NCI-H748 treated with DMSO at 0.1 percent for 48 hours (cell line): ENCODE measurements around the gene RSPO3.
"Not testable (repeated sequence)": the region's sequence is repeated elsewhere in the genome, so short reads cannot be mapped to it uniquely, and the experiment has no call there.

Experiments
- DNase-seq: peaks from one replicate; lab custom pipeline; 2025; lab: John Stamatoyannopoulos, UW

The RSPO3 gene, protein sequence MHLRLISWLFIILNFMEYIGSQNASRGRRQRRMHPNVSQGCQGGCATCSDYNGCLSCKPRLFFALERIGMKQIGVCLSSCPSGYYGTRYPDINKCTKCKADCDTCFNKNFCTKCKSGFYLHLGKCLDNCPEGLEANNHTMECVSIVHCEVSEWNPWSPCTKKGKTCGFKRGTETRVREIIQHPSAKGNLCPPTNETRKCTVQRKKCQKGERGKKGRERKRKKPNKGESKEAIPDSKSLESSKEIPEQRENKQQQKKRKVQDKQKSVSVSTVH

DNA sequence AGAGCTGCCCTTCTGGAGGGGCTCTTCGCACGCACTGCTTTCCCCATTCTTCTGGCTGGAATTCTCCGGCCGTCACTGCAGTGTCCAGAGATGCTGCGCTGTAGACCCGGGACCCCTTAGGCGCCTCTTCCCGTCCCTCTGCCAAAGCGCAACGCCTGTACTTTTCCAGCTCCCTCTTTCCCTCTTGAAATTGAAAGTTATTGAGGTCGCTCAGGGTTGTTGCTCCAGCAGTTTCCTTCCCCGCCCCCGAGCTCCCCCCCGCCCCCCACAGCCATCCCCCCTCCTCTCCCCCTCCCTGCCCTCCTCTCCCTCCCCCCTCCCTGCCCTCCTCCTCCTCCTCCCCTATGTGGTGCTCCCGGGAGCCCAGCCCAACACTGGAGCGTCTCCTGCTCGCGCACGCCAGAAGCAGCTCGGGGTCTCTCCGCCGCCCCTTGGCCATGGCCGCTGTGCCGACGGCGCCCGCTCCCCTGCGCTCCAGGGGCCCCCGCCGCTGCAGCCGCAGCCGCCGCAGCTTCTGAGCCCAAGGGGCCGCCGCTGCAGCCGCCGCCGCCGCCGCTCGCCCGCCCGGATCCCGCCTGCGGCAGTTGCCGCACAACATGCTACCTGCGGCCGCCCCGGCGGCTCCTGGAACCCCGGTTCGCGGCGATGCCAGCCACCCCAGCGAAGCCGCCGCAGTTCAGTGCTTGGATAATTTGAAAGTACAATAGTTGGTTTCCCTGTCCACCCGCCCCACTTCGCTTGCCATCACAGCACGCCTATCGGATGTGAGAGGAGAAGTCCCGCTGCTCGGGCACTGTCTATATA is at the start of gene RSPO3:
RSPO3 (plus strand) TSS at position 374 of the 804 bp plus-strand sequence. CDS start 522 bp downstream, outside the sequence.
- peak; percentile 38 for DNase-seq

DNA sequence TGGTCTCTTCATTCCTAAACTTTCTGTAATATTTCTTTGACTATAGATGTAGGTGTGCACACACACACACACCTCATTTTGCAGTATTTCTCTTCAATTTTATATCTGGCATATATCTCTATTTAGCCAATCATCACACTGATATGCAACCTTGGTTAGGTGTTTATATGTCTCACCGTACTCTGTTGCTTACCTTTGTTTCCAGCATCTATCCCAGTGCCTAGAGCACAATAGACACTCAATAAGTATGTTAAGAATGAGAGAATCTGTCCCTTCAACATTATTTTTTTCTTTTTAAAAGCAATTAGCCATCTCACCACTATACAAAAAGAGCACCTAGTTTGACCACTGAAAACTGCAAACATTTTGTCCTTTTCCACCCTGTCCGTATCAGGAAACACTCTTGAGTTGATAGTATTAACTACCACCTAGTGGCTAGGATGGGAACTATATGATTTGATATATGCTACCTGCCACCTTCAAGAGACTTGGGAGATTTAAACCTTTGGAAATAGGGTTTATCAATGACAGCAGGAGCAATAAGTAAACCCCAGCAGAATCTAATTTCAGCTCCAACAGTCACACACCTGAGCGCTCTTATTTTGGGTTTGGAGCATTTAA is 48.7 kb upstream of the RSPO3 start:
- peak; percentile 3 for DNase-seq

DNA sequence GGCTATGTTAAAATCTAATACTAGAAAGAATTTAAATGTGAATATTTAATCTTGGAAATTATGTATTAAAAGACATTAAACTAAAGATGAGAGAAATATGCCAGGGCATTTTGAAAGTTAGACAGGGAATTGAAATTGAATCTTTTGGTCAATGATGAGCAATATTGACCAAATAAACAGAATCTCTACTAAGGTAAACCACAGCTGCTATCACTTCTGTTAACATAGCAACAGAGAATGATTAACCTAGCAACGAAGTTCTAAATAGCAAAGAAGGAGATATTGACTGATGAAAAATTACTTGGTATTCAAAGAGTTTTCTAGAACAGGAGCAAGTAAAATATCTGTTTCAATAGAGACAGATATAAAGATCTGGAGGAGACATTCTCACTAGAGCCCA is 45.2 kb upstream of the RSPO3 start:
- no peak for DNase-seq

DNA sequence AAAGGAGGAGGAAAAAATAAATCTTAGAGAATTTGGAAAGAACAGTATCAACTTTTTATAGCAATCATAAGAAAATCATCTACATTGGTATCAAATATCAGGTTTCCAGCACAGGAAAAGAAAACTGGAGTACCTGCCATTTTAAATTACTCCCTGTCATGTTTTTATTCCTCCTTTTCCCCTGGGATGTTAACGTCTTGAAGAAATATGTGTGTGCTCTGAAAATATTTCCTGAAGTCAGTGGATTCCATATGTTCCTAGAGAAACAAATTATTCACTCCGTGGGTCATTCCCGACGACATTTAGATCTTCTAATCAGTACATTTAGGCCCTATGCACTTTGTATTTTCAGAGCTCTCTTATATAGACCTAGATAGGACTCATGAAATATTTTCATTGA is 42.0 kb upstream of the RSPO3 start:
- no peak for DNase-seq

DNA sequence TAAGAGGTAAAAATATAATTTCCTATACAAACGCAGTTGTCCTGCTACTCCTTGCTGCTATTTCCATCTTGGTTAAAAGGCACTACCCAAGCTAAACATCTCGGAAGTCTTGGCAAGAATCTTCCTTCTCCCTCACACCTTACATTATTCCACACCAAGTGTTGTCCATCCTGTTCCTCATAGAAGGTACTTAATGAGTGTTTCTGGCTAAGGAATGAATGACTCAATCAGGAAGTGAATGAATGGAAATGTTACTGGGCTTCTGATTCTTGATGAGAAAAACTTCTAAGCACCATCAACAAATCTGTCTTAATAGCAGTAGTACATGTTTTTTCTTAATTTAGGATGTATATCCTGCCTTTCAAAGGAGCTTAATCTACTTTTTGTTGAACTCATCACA is 40.6 kb upstream of the RSPO3 start:
- DNase-seq, result no peak

DNA sequence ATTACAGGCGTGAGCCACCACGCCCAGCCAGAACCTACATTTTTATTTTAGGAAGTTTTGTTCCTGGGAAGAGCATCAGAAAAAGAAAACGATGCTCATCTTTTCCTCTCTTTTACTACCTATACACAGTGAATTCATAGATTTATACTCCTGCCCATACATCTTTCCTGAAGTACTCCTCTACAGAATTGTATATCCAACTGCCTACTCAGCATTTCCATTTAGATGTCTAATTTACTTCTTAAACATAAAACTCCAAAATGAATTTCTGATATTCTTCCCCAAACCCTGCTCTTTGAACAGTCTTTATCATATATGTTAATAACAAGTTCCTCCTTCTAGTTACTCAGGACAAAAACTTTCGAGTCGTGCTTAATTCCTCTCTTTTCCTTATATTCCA is 39.8 kb upstream of the RSPO3 start:
- DNase-seq, result no peak

DNA sequence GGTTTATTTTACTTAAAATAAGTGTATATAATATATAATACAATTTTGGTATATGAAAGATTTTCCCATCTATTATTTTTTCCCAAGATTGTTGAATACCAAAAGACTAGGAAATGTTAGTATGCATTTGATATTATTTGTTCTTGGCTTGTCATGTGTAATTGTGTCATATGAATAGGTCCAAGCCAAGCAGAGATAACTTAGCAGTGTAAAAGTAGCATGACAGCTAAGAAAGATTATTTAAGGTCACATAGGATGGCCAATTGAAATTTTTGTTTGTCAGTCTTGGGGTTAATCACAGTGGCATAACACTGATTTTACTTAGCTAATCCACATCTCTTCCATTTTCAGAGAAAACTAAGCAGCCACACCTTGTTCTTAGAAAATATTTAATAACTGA is 38.8 kb upstream of the RSPO3 start:
- no peak for DNase-seq

DNA sequence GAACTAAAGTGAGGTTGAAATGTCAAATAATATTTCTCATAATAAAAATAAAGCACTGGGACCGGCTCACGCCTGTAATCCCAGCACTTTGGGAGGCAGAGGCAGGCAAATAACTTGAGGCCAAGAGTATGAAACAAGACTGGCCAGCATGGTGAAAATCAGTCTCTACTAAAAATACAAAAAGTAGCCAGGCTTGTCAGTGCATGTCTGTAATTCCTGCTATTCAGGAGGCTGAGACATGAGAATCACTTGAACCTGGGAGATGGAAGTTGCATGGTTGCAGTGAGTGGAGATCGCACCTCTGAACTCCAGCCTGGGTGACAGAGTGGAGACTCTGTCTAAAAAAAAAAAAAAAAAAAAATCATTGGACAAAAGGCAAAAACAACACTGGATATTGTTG is 38.4 kb upstream of the RSPO3 start:
- DNase-seq, result no peak

DNA sequence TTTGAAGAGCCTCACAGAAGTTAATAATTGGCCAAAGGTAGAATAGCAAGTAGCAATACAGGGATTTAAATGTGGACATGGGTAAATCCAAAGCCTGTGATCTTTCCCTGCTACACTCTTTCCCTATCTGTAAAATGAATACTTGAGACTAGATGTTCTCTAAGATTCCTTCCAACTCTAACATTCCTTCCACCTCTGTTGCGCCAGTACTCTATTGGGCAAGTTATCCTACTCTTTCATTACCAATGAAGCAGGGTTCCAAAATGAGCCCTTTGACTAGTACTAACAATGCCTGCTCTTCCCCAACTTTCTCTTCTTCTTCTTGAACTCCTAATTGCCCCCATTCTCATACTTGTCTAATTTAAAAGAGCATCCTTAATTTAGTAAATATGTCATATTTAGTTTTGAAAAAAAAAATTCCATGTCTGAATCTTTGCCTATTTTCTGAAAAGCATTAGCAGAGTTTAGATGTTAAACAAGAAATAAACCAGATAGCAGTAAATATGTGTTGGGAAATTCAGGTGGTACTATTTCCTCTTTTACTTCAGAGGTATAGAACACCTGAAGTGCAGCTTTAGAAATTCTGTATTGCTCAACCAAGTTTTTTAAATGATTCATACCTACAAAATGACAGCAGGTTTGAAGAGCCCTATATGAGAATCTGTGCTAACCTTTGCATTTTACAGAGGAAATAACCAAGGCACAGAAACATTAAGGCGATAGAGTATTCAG is 35.1 kb upstream of the RSPO3 start:
- no peak for DNase-seq

DNA sequence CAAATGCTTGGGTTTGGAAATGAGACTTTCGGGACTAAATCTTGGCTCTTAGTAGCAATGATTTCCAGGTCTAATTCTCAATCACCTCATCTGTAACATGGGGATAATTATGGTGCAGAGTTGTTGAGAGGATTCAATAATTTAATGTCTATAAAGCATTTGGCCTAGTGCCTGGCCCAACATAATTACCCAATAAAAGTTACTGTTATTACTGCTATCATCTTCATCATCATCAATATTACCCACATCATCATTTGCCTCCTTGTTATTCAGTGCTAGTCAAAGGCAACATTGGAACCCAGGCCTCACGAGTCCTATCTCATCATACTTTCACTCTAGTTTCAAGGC is 34.5 kb upstream of the RSPO3 start:
- DNase-seq, result no peak

DNA sequence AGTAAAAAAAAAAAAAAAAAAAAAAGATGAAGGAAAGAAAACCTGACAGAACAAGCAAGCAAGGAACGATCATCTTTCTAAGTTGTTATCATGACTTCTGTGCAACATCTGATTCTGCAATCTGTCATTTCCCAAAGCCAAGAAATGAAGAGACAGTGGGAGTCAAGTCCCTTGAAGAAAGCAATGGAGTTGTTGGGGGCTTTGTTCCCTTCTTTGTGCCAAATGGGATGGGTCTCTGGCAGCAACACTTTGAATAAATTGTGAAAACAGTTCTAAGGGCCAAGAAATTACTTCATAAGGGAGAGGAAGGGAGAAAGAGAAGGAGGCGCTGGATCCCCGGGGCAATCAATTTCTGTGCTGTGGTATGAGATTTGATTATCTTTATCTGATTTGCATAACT is 33.3 kb upstream of the RSPO3 start:
- no peak for DNase-seq

DNA sequence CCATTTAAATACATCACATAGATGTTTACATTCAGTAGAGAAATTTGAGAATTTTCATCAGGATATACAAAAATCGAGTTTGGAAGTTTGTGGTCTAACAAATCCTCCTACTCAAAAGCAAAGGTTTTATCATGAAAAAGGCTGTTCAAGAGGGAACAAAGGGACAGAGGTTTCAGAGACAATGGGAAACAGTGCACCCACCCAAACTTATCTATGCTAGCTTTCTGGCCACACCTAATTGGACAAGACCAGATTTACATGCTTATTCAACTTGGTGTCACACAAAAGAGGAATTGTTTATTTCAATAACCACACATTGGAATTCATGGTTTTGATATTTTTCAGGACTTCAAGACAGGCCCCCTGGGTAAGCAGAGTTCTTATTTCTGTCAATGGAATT is 28.4 kb upstream of the RSPO3 start:
- no peak for DNase-seq

DNA sequence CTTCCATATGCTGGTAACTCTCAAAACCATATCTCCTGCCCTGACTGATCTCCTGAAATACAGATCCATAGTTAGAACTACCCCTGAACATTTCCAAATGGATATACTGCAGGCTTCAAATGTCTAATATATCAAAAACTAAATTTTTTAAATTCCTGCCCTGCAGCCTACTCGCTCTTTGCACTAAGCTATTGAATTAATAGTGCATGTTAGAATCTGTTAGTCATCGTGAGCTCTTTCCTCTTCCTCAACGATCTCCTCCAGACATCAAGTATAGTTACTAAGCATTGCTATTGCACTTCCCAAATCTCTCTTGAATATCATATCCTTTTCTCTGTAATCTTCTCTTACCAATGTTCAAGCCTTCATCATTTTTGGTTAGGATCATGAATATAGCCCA is 26.0 kb upstream of the RSPO3 start:
- no peak for DNase-seq

DNA sequence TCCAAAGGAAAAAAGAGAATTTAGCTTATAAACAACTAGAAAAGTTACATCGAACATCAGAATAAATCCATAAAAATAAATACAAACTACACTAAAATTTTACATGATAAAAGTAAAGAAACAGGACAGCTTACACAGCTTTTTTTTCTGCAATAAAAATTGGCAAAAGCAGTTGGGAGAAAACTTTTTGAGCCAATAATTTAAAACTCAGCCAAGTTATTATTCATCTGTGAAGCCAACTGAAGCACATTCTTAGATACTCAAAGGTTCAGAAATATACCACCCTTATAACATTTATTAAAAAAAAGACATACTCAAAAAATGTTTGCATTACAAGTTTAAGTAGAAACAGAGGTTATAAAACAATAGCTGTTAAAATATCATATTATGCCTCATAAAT is 23.7 kb upstream of the RSPO3 start:
- DNase-seq, result no peak

DNA sequence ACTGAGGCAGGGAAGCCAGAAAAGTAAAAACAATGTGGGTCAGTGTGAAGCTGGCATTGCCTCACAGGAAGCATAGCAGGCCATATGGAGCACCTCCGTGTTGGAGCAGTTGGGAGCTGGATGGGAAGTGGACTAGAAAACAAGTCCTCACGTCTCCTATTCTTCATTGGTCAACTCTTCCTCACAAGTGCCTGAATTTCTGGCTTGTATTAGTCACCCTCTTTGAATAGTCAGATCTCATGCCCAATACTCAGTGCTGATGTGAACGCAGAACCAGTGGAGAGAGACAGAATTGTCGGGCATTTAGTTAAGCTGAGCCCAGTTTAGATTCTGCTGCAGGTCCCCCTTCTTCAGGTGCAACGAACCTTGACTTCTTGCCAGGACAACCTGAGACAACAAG is 22.3 kb upstream of the RSPO3 start:
- no peak for DNase-seq

DNA sequence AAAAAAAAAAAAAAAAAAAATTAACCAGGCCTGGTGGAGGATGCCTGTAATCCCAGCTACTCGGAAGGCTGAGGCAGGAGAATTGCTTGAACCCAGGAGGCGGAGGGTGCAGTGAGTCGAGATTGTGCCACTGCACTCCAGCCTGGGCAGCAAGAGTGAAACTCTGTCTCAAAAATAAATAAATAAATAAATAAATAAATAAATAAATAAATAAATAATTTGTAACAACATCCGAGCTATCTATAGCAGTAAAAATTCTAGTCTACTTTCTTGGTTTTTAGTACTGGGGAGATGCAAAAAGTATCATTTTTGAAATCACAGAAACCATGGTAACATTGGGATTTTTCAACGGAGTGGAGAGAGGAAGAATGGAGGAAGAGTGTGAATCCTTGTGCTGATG is 21.0 kb upstream of the RSPO3 start:
- DNase-seq, result not testable (repeated sequence)

DNA sequence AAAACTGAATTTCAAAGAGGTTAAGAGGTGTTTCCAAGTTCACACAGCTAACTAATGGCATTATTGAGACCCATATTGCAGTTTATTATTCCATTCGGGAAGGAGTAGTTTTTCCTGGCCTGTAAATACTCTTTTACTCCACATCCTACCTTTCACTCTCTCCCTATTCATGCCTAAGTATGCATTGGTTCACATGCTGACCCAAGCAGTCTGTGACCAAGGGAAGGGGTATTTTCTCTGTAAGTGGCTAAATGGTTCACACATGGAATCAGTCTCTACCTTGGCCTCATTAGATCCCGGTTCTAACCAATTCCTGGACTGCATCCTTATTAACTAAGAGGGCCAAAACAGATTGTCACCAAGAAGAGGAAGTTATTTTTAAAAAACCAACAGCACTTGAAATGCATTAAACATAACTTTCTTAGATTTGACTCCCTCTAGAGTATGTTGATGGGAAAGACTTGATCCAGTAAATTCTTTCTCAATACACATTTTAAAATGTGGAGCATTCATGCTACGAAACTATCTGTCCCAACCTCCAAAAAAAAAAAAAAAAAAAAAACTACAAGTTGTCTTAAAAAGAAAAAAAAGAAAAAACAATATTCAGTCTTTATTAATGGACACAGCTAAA is 17.8 kb upstream of the RSPO3 start:
- DNase-seq, result no peak

DNA sequence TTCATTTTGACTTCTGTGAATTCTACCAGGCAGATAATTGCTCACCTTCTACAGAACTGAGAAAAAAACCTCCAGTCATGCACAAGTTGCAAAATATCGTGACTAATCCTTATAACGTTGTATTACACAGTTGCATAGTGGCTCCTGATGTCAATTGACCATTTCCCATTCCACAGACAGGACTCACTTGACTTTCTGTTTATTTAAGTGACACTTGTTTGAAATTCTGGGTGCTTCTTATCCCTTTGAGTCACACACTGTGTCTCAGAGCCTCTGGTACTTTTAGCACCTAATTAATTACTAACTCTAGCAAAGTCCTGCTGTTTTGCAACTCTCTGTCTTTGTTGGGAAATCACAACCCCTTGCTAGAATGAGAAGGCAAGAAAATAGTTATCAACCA is 16.2 kb upstream of the RSPO3 start:
- DNase-seq, result no peak

DNA sequence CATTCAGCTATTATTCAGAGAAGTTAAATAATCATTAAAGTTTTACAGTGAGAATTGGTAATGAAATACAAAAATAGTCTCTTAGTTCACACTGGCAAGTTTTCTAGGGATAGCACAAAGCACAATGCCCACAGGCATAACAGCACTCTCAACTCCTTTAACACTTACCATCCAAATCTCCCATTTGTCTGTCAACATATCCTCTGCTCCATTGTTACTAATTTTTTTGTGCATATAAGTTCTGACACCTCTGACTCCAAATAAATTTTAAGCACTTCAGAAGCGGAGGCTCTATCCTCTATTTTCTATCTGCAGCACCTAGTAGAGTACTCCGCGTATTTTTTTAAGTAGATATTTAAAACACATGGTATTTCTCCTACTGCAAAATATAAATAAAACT is 15.6 kb upstream of the RSPO3 start:
- no peak for DNase-seq

DNA sequence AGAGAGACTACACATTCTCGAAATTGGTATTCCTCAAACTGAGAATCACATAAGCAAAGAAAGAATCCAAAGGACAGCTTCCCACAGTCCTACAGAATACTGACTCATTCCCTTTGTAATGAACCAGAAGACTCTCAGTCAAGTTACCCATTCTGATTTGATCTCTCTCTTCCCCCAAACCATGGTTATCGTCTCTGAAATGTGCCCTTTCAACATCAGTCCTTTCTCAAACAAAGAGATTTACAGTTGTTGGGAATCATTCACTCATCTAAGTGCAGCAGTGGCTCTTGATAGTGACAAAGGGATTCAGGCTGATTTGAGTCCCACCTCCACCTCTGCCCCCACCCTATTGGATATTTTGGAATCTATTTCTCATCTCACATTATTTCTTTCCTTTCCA is 15.0 kb upstream of the RSPO3 start:
- DNase-seq, result no peak

DNA sequence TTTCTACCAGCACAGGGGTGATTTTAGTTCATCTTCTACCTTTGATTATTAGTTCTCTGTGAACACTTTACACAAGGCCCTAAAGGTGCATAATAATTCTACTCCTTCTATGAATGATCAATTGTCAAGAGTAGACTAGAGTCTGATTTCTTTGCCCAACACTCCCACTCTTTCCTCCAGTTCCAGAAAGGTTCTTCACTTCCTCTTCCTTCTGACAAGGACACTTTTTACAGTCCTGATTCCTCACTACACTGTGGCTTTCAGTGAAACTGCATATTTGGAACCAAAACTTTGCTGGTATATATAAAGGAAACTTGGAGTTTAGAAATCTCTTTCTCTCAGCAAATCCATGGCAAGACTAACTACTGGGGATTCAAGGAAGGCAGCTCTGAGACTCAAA is 10.6 kb upstream of the RSPO3 start:
- no peak for DNase-seq

DNA sequence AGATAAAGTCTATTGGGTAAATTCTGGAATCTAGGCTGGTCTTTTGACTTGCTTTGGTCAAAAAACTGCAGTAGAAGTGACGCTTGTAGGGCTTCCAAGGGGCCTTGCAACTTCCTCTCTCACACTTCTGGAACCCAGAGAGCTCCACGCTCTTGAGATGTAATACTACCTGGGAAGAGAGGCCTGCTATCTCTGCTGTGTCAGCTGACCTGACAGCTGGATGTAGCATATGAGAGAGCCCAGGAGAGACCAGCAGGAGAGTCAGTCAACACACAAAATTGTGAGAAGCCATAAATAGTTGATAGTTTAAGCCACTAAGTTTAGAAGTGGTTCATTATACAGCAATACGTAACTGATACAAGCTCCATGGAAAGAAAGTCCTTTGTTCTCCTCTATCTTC is 7.8 kb upstream of the RSPO3 start:
- no peak for DNase-seq
